DMS53 (cell line): ENCODE measurements around the gene MYOM1.
"Not testable (repeated sequence)": the region's sequence is repeated elsewhere in the genome, so short reads cannot be mapped to it uniquely, and the experiment has no call there.

Experiments used
- DNase-seq: peaks from one replicate; lab custom pipeline; 2025; lab: John Stamatoyannopoulos, UW

Gene MYOM1

DNA sequence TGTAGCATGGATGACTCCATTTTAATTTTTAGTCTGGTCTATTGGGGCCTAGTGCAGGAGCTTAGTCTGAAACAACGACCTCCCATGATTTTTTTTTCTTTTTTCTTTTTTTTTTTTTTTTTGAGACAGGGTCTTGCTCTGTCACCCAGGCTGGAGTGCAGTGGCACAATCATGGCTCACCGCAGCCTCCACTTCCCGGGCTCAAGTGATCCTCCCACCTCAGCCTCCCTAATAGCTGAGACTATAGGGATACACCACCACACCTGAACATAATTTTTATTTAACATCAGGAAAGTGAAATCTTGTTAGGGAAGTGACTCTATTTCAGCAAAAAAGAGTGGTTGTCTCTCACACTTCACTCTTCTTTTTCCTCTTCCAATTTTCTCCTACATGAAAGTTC, 191.7 kb downstream of the MYOM1 start:
- DNase-seq = not testable (repeated sequence)

DNA sequence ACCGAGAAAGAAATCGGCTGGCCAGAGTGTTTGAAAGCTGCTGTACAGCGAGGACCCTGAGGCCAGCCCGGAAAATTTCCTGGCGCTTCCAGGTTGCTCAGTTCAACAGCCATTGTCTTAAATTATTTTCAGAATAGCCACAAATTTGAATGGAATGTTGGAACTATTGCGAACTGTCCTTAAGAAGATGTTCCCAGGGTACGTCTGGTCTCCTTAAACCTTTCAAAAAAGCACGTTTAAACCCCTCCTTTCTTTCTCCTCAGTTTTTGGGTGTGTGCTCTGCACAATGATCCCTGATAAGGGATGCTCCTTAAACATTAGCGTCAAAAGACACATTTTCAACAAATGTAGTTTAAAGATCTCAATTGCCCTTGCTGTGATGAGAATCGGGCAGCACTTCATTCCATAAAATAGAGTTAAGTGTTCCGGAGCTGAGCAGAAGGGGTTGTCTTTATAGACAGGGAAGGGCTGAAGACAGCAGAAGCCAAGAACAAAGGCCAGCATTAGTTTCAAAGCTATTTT, 192.3 kb downstream of the MYOM1 start:
- no peak for DNase-seq

DNA sequence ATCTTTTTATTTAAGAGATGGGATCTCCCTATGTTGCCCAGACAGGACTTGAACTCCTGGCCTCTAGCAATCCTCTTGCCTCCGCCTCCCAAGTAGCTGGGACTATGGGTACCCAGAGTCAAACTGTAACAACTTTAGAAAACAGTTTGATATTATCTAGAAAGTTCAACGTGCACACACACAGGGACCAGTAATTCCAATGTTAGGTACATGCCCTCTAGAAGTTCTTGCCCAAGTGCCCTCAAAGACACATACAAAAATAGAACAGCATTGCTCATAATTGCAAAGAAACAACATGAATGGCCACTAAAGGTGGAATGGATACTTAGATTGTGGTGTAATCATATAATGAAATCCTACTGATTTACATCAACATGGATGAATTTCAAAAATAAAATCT, 194.2 kb downstream of the MYOM1 start:
- DNase-seq = no peak

DNA sequence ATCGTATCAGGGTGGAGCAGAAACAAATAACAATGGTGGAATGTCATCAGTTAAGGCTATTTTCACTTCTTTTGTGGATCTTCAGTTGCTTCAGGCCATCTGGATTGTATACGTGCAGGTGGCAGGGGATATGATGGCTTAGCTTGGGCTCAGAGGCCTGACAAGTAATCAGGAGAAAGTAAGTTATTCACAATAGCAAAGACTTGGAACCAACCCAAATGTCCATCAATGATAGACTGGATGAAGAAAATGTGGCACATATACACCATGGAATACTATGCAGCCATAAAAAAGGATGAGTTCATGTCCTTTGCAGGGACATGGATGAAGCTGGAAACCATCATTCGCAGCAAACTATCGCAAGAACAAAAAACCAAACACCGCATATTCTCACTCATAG, 196.2 kb downstream of the MYOM1 start:
- not testable (repeated sequence) for DNase-seq
